MM.1S (cell line): Measurements from ENCODE around the gene PRKAG2.

Source experiments
- DNase-seq: peaks from one replicate; pipeline ENCODE4 v3.0.0-alpha.2; 2015
- H2AFZ ChIP-seq: fragments of 300-600 bp; sonication (generic); 2 replicates; pipeline ENCODE4 v1.6.0; 2016; ENCODE audit warnings: antibody characterized with exemption, low read length
- H3F3A ChIP-seq: fragments of 300-600 bp; sonication (generic); 2 replicates; pipeline ENCODE4 v1.6.1; 2016; ENCODE audit warnings: mild to moderate bottlenecking, antibody characterized with exemption, low read length, moderate library complexity, mixed read lengths; ENCODE audit not compliant: insufficient read depth
- H3K27ac ChIP-seq: fragments of 300-600 bp; sonication (generic); 2 replicates; pipeline ENCODE4 v1.5.1; 2016; ENCODE audit warnings: mild to moderate bottlenecking, low read length
- H3K27me3 ChIP-seq: fragments of 300-600 bp; sonication (generic); replicated peaks from 2 replicates; pipeline ENCODE4 v1.6.0; 2016; ENCODE audit warnings: low read length; ENCODE audit not compliant: insufficient read depth
- H3K36me3 ChIP-seq: fragments of 300-600 bp; sonication (generic); replicated peaks from 2 replicates; pipeline ENCODE4 v1.6.1; 2016; ENCODE audit warnings: mild to moderate bottlenecking, low read length, mixed read lengths; ENCODE audit not compliant: insufficient read depth
- H3K4me1 ChIP-seq: fragments of 300-600 bp; sonication (generic); 2 replicates; pipeline ENCODE4 v1.6.1; 2016; ENCODE audit warnings: low read length, mixed read lengths
- H3K4me2 ChIP-seq: fragments of 300-600 bp; sonication (generic); 2 replicates; pipeline ENCODE4 v1.6.0; 2016; ENCODE audit warnings: low read depth, low read length
- H3K4me3 ChIP-seq: fragments of 300-600 bp; sonication (generic); 2 replicates; pipeline ENCODE4 v1.5.1; 2016; ENCODE audit warnings: low read length, mixed read lengths
- H3K79me2 ChIP-seq: fragments of 300-600 bp; sonication (generic); 2 replicates; pipeline ENCODE4 v1.6.1; 2016; ENCODE audit warnings: mixed run types, low read length, mixed read lengths
- H3K9ac ChIP-seq: fragments of 300-600 bp; sonication (generic); 2 replicates; pipeline ENCODE4 v1.6.1; 2016; ENCODE audit warnings: low read length, mixed read lengths
- H3K9me2 ChIP-seq: fragments of 300-600 bp; sonication (generic); replicated peaks from 2 replicates; pipeline ENCODE4 v1.6.1; 2016; ENCODE audit warnings: mild to moderate bottlenecking, low read length, mixed read lengths; ENCODE audit not compliant: insufficient read depth
- H3K9me3 ChIP-seq: fragments of 300-600 bp; sonication (generic); replicated peaks from 2 replicates; pipeline ENCODE4 v1.6.1; 2016; ENCODE audit warnings: mild to moderate bottlenecking, low read length, mixed read lengths; ENCODE audit not compliant: insufficient read depth
- H4K20me1 ChIP-seq: fragments of 300-600 bp; sonication (generic); 2 replicates; pipeline ENCODE4 v1.6.1; 2016; ENCODE audit warnings: mild to moderate bottlenecking, low read length, moderate library complexity, mixed read lengths; ENCODE audit not compliant: insufficient read depth
- EZH2 ChIP-seq: fragments of 300-600 bp; sonication (generic); optimal IDR thresholded peaks from 2 replicates; pipeline ENCODE3; 2017; ENCODE audit warnings: low read depth, mild to moderate bottlenecking, antibody characterized with exemption, low read length, mixed read lengths
- EZH2phosphoT487 ChIP-seq: fragments of 300-600 bp; sonication (generic); IDR thresholded peaks from 2 replicates; pipeline ENCODE4 v1.6.1; 2018; ENCODE audit warnings: antibody characterized with exemption, low read length
- TF ChIP-seq, protein P1 (sequence below): fragments of 300-600 bp; sonication (generic); IDR thresholded peaks from 2 replicates; pipeline ENCODE4 v1.5.1; 2016; ENCODE audit warnings: antibody characterized with exemption, low read length, mixed read lengths

Gene PRKAG2

DNA sequence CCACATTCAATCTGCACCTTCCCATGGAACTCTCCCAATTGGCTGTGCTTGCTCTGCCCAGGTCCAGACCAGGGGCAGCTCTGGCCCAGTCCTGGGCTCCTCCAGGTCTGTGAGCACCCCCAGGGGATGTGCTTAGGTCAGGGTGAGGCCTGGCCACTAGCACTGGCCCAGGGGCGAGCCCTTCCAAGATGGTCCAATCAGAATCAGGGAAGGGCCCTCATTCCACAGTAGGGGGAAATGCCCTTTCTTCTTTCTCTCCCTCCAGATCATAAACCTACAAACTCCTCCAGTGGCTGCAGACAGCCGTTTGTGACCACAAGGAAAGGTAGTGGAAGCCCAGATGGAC lies 157.0 kb downstream of the PRKAG2 start:
- H3F3A ChIP-seq, result no peaks in the 10 kb centered on the region
- H3K36me3 ChIP-seq, result no peaks in the 10 kb centered on the region
- no peaks in the 10 kb centered on the region for H3K9me2 ChIP-seq
- TF ChIP-seq EZH2phosphoT487 (no peak), EZH2 (no peak)
- TF ChIP-seq, protein P1, sequence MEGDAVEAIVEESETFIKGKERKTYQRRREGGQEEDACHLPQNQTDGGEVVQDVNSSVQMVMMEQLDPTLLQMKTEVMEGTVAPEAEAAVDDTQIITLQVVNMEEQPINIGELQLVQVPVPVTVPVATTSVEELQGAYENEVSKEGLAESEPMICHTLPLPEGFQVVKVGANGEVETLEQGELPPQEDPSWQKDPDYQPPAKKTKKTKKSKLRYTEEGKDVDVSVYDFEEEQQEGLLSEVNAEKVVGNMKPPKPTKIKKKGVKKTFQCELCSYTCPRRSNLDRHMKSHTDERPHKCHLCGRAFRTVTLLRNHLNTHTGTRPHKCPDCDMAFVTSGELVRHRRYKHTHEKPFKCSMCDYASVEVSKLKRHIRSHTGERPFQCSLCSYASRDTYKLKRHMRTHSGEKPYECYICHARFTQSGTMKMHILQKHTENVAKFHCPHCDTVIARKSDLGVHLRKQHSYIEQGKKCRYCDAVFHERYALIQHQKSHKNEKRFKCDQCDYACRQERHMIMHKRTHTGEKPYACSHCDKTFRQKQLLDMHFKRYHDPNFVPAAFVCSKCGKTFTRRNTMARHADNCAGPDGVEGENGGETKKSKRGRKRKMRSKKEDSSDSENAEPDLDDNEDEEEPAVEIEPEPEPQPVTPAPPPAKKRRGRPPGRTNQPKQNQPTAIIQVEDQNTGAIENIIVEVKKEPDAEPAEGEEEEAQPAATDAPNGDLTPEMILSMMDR, result no peak
- DNase-seq, result no peak
- no peak overlapping the region for H3K4me2 ChIP-seq
- H3K4me1 ChIP-seq, result no peaks in the 10 kb centered on the region
- H3K9ac ChIP-seq, result no peak overlapping the region
- H3K79me2 ChIP-seq, result no peaks in the 10 kb centered on the region
- H4K20me1 ChIP-seq, result no peaks in the 10 kb centered on the region
- H3K9me3 ChIP-seq, result no peaks in the 10 kb centered on the region
- H3K27ac ChIP-seq, result no peak overlapping the region
- peaks cover 85% of the 10 kb centered on the region for H3K27me3 ChIP-seq
- H2AFZ ChIP-seq, result no peak overlapping the region
- no peak overlapping the region for H3K4me3 ChIP-seq

DNA sequence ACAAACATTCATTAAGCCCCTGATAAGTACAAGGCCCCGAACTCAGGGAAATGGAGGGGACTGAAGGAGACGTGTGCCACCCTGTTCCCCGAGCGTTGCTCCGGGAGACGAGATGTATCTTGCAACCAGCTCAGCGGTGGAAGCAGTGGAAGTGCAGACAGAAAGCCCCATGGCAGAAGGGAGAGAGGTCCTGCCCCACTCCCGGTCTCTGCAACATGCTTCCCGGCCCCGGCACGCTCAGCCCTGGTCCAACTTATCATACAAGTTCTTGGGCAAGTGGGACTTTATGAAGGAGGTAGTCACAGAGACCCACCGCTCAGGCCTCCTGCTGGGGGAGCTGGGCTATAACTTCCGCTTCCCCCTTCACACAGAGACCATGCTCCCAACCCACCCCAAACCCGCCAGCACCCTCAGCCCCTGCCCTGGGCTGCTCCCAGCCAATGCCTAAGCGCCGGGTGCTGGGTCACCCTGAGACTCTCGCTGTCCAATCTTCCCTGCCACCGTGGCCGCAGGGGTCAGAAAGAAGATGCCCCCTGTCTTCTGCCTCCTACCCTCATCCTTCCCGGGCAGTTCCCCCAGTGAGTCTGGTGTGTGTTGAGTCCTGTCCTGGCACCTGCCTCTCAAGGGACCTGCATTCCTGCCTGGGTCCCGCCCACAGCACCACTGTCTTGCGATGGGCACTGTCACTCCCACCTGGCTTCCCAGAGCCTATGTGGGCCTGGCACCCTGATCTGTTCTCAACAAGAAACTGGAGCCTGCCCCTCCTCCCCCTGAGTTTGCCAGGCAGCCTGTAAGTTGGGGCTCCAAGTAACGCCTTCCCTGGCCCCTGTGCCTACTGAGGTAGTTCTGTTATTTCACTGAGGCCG lies 157.7 kb downstream of the PRKAG2 start:
- no peak overlapping the region for H2AFZ ChIP-seq
- no peak overlapping the region for H3K4me3 ChIP-seq
- H3K27me3 ChIP-seq, result peaks cover 79% of the 10 kb centered on the region
- no peaks in the 10 kb centered on the region for H3K9me3 ChIP-seq
- no peaks in the 10 kb centered on the region for H3K79me2 ChIP-seq
- no peak overlapping the region for H3K4me2 ChIP-seq
- H4K20me1 ChIP-seq, result no peaks in the 10 kb centered on the region
- H3K27ac ChIP-seq, result no peak overlapping the region
- no peaks in the 10 kb centered on the region for H3K9me2 ChIP-seq
- no peaks in the 10 kb centered on the region for H3F3A ChIP-seq
- no peaks in the 10 kb centered on the region for H3K36me3 ChIP-seq
- TF ChIP-seq, protein P1, result no peak
- TF ChIP-seq EZH2 (no peak), EZH2phosphoT487 (no peak)
- no peak for DNase-seq
- H3K4me1 ChIP-seq, result no peaks in the 10 kb centered on the region
- no peak overlapping the region for H3K9ac ChIP-seq

DNA sequence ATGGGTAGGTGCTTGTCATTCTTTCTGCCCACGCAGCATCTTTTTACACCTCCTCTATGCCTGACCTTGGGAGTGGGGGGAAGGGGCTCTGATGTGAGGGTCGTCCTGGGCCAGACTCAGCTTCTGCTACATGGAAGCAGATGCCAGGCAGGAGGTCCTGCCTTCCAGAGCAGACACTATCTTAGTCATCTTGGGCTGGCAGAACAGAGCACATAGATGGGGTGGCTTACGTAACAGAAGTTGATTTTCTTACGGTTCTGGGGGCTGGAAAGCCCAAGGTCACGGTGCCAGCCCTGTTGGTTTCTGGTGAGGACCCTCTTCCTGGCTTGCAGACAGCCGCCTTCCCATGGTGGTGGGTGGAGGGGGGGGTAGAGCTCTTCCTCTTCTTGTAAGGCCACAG lies 159.0 kb downstream of the PRKAG2 start:
- Histone ChIP-seq H2AFZ (no peak overlapping the region), H3K4me1 (no peaks in the 10 kb centered on the region), H3F3A (no peaks in the 10 kb centered on the region), H3K27me3 (peaks cover 67% of the 10 kb centered on the region), H3K4me2 (no peak overlapping the region), H3K9ac (no peak overlapping the region), H3K9me3 (no peaks in the 10 kb centered on the region), H3K27ac (no peak overlapping the region), H4K20me1 (no peaks in the 10 kb centered on the region), H3K9me2 (no peaks in the 10 kb centered on the region), H3K36me3 (no peaks in the 10 kb centered on the region), H3K4me3 (no peak overlapping the region), H3K79me2 (no peaks in the 10 kb centered on the region)
- TF ChIP-seq, protein P1, result no peak
- no peak for TF ChIP-seq EZH2
- no peak for TF ChIP-seq EZH2phosphoT487
- DNase-seq, result no peak
